BLaER1 treated with 17β-estradiol and CSF1 and Interleukin-3, amounts not matched to agents 10 nM and 100 nM (cell line): ENCODE measurements around the gene TDRD3.

ENCODE experiments used
- H3K27ac ChIP-seq, 11 experiments: shearing (Covaris generic); formaldehyde crosslinking; 2 replicates each; pipeline ENCODE4 v1.8.1; 2022
- H3K27me3 ChIP-seq, 11 experiments: shearing (Covaris generic); formaldehyde crosslinking; 2 replicates each; pipeline ENCODE4 v1.8.1; 2022
- H3K36me3 ChIP-seq, 11 experiments: shearing (Covaris generic); formaldehyde crosslinking; 2 replicates each; pipeline ENCODE4 v1.8.1; 2022
- H3K4me1 ChIP-seq, 10 experiments: shearing (Covaris generic); formaldehyde crosslinking; 2 replicates each; pipeline ENCODE4 v1.8.1; 2022
- H3K4me2 ChIP-seq, 11 experiments: shearing (Covaris generic); formaldehyde crosslinking; 2 replicates each; pipeline ENCODE4 v1.8.1; 2022
- H3K4me3 ChIP-seq, 10 experiments: shearing (Covaris generic); formaldehyde crosslinking; 2 replicates each; pipeline ENCODE4 v1.8.1; 2022
- H3K9ac ChIP-seq, 11 experiments: shearing (Covaris generic); formaldehyde crosslinking; 2 replicates each; pipeline ENCODE4 v1.8.1; 2022
- H3K9me3 ChIP-seq, 11 experiments: shearing (Covaris generic); formaldehyde crosslinking; replicated peaks in 1 of 11; 2 replicates each; pipeline ENCODE4 v1.8.1; 2022
- H4K20me1 ChIP-seq, 11 experiments: shearing (Covaris generic); formaldehyde crosslinking; 2 replicates each; pipeline ENCODE4 v1.8.1; 2022
- Cebpa-rat ChIP-seq, 11 experiments: shearing (Covaris generic); IDR thresholded peaks; 2 replicates each; pipeline ENCODE4 v1.8.1; 2022

TDRD3 gene

DNA sequence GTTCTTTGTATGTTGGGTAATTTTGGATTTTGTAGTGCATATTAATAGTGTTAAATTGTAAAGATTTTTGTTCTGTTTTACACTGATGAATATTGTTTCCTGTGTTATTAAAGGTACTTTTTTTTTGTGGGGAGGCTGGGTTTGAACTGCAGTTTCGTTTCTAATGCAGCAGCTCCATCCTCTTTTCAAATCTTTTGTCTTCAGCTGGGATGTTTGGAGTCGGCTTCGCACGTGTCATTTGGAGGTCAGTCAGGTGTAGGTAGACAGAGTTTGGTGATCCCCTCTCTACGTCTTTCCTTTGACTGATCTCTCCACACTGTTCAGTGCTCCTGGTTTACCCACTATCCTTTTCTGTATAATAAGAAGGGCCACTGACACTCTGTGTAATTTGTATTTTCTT lies 30.3 kb downstream of the TDRD3 start:
- Histone ChIP-seq H3K9ac (no peak overlapping the region), H3K4me1 (no peaks in the 10 kb centered on the region; a peak in 1 of 20 replicates), H3K9me3 (peaks cover 0 to 5% (median 0%) of the 10 kb centered on the region in 11 experiments; a peak in 2 of 22 replicates), H3K27me3 (no peaks in the 10 kb centered on the region), H3K36me3 (no peaks in the 10 kb centered on the region), H3K27ac (no peak overlapping the region), H4K20me1 (peaks cover 0 to 4% (median 0%) of the 10 kb centered on the region in 11 experiments; a peak in 1 of 22 replicates), H3K4me2 (no peak overlapping the region), H3K4me3 (no peak overlapping the region)
- no peak for TF ChIP-seq Cebpa-rat (IDR thresholded peaks at IDR 0.05)

DNA sequence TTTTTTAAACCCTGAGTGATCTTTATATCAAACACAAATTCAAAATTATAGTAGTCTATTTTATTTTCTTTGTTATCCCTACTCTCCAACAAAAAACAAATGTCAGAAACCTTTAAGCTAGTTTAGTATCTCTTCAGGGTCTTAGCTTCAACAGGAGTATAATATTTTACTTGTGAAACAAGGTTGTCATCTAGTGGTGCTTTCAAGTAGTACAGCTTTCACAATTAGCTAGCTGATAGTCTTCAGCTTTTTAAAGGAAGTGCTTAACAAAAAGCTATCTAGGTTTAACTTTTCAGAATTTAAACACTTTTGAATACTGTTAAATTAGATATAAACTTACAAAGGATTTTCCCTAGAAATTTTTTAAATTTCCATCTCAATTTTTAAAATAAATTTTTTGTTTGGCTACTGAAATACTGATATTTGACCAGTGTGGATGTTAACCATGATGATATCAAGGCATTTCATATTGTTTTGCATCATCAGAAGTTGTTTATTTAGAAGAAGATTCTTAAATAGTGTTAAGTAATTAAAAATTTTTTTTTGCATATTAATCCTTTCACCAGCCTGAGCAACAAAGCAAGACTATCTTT lies 34.2 kb downstream of the TDRD3 start:
- Histone ChIP-seq H3K9ac (no peak overlapping the region), H4K20me1 (peaks cover 0 to 4% (median 0%) of the 10 kb centered on the region in 11 experiments; a peak in 1 of 22 replicates), H3K27ac (no peak overlapping the region), H3K4me1 (no peaks in the 10 kb centered on the region; a peak in 1 of 20 replicates), H3K4me2 (no peak overlapping the region), H3K4me3 (no peak overlapping the region), H3K36me3 (no peaks in the 10 kb centered on the region; a peak in 1 of 22 replicates), H3K9me3 (peaks cover 9 to 13% (median 11%) of the 10 kb centered on the region in 11 experiments; a peak in 21 of 22 replicates), H3K27me3 (no peaks in the 10 kb centered on the region)
- no peak for TF ChIP-seq Cebpa-rat (IDR thresholded peaks at IDR 0.05)

DNA sequence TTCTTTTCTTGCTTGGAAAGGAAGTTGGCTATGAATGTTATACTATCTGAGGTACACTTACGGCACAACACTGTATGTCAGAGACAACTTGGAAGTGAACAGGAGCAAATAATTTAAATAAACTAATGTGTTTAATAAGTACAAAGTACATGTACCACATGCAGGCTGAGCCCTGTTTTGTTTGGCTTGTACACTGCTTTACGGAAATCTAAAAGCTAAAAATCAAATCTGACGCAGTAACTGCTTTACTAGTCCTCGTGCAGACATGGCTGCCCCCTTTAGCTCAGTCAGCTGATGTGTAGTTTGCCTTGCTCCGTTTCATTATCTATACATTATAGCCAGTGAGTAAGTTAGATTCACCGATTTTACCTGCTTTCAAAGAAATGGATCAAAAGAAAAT lies 36.5 kb downstream of the TDRD3 start:
- H3K27me3 ChIP-seq, result no peaks in the 10 kb centered on the region
- no peak for TF ChIP-seq Cebpa-rat (IDR thresholded peaks at IDR 0.05)
- no peak overlapping the region for H3K4me2 ChIP-seq

DNA sequence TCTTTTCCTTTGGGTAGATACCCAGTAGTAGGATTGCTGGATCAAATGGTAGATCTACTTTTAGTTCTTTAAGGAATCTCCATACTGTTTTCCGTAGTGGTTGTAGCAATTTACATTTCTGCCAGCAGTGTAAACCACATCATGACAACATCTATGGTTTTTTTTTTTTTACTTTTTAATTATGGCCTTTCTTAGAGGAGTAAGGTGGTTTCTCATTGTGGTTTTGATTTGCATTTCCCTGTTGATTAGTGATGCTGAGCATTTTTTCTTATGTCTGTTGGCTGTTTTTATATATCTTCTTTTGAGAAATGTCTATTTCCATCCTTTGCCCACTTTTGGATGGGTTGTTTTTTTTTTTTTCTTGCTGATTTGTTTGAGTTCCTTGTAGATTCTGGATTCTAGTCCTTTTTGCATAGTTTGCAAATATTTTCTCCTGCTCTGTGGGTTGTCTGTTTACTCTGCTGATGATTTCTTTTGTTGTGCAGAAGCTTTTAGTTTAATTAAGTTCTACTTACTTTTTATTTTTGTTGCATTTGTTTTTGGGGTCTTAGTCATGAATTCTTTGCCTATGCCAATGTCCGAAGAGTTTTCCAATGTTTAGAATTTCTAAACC lies 38.8 kb downstream of the TDRD3 start:
- no peaks in the 10 kb centered on the region for H3K4me1 ChIP-seq
- no peak overlapping the region for H3K4me3 ChIP-seq
- TF ChIP-seq Cebpa-rat (IDR thresholded peaks at IDR 0.05), result no peak
- no peaks in the 10 kb centered on the region for H4K20me1 ChIP-seq
- no peak overlapping the region for H3K27ac ChIP-seq
- H3K9me3 ChIP-seq, result peaks cover 14 to 24% (median 19%) of the 10 kb centered on the region in 11 experiments; a peak in 21 of 22 replicates
- H3K36me3 ChIP-seq, result no peaks in the 10 kb centered on the region; a peak in 3 of 22 replicates
- H3K9ac ChIP-seq, result no peak overlapping the region
- H3K4me2 ChIP-seq, result no peak overlapping the region
- H3K27me3 ChIP-seq, result no peaks in the 10 kb centered on the region

More for the DNA sequence above, 36.5 kb downstream of the TDRD3 start:
- Histone ChIP-seq H4K20me1 (peaks cover 0 to under 1% (median 0%) of the 10 kb centered on the region in 11 experiments; a peak in 1 of 22 replicates), H3K9me3 (peaks cover 14 to 24% (median 19%) of the 10 kb centered on the region in 11 experiments; a peak in 21 of 22 replicates), H3K4me3 (no peak overlapping the region), H3K9ac (no peak overlapping the region), H3K36me3 (no peaks in the 10 kb centered on the region; a peak in 1 of 22 replicates), H3K4me1 (no peaks in the 10 kb centered on the region), H3K27ac (no peak overlapping the region)

DNA sequence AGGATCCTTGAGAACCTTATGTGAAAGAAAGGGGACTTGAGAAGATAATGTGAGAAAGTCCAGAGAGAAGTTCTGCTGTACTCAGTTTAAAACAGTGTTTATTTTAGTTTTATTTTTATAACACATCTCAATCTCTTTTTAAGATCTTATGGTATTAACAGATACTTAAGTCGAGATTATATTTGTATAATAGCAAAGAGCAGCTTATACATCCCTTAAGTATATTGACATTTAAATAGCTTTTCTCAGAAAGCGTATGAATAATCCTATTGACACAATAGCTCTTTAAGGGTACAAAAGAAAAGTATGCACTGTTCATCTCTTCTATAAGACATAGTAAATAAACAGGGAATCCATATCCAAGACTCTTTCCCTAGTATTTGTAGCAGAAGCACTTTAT lies 42.2 kb downstream of the TDRD3 start:
- H3K4me1 ChIP-seq, result no peaks in the 10 kb centered on the region
- no peak overlapping the region for H3K9ac ChIP-seq
- no peak for TF ChIP-seq Cebpa-rat (IDR thresholded peaks at IDR 0.05)

DNA sequence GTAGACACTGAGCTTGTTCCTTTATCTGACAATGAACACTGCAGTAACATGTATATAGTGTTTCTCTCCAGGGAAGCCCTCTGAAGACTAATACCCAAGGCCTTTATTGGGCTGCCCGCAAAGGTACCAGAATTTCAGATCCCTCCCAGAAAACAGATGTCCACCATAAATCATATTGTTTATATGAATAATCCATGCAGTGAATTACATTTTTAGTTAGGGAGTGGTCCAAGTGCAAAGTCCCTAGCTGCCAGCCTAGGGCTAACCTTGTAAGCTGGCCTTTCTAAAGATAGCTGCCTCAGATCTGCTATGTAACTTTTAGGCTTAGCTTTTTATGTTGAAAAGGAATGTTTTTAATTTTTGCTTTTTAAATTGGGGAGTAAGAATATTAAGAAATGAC lies 44.7 kb downstream of the TDRD3 start:
- Histone ChIP-seq H3K9ac (no peak overlapping the region), H3K27ac (no peak overlapping the region), H4K20me1 (no peaks in the 10 kb centered on the region), H3K4me3 (no peak overlapping the region), H3K4me1 (no peaks in the 10 kb centered on the region), H3K4me2 (no peak overlapping the region), H3K36me3 (peaks cover 0 to 5% (median 0%) of the 10 kb centered on the region in 11 experiments; a peak in 2 of 22 replicates), H3K9me3 (peaks cover 0 to 6% (median 3%) of the 10 kb centered on the region in 11 experiments; a peak in 11 of 22 replicates), H3K27me3 (no peaks in the 10 kb centered on the region)
- TF ChIP-seq Cebpa-rat (IDR thresholded peaks at IDR 0.05), result no peak

More for the DNA sequence above, 42.2 kb downstream of the TDRD3 start:
- no peak overlapping the region for H3K4me3 ChIP-seq
- no peaks in the 10 kb centered on the region; a peak in 3 of 22 replicates for H3K36me3 ChIP-seq
- peaks cover 14 to 24% (median 19%) of the 10 kb centered on the region in 11 experiments; a peak in 21 of 22 replicates for H3K9me3 ChIP-seq
- H4K20me1 ChIP-seq, result no peaks in the 10 kb centered on the region
- no peaks in the 10 kb centered on the region for H3K27me3 ChIP-seq
- no peak overlapping the region for H3K27ac ChIP-seq
- no peak overlapping the region for H3K4me2 ChIP-seq

DNA sequence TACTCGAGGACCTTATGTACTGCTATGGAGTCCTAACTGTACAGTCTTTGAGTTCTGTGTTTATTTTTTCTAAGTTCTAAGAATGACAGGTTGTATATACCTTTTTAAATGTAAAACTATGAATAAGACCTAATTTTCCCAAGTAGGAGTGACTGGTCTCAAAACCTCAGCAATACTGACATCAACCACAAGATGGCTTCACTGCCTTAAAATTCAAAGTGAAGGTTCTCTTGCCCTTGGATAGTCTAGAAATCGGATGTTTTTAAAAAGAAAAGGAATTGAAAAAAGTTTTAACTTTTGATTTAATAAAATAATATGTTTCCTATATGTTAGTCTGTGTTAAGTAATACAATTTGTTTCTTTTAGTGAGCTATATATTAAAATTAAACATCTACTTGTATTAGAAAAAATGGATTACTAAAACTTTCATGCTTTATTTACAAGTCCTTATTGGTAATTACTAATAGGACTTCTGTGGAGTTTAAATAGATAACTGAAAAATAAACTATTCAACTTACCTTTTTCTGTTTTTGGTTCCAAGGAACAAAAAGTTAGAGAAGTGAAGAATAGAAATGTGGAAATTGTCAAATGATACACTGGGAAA lies 52.0 kb downstream of the TDRD3 start:
- no peak overlapping the region for H3K27ac ChIP-seq
- H3K9me3 ChIP-seq, result no peaks in the 10 kb centered on the region
- no peak for TF ChIP-seq Cebpa-rat (IDR thresholded peaks at IDR 0.05)
- no peaks in the 10 kb centered on the region for H3K27me3 ChIP-seq
- no peak overlapping the region for H3K9ac ChIP-seq
- 0 out of 22 replicates have a peak, but pooled peaks cover 0 to 5% (median 0%) of the 10 kb centered on the region in 11 experiments for H3K36me3 ChIP-seq
- no peak overlapping the region for H3K4me2 ChIP-seq
- H3K4me1 ChIP-seq, result no peaks in the 10 kb centered on the region
- no peak overlapping the region for H3K4me3 ChIP-seq
- no peaks in the 10 kb centered on the region for H4K20me1 ChIP-seq

DNA sequence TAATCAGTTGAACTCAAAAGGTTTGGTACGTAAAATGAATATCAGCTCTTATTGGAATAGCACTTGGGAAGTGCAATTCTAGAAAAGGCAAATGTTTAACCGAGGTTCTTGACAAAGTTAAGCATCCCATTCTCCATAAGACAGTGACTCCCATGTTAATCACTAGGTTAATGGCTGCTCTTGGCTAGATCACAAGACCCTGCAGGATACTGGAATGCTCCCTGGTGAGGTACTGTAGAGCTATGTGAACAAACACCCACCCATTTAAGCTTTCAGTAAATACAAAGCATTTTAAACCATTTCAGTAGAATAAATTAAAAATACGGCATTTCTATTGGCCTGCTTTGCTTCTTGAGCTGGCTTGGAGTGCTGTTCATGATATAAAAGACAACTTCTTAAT lies 56.5 kb downstream of the TDRD3 start:
- H3K4me2 ChIP-seq, result no peak overlapping the region
- no peak for TF ChIP-seq Cebpa-rat (IDR thresholded peaks at IDR 0.05)
- no peak overlapping the region for H3K9ac ChIP-seq
- no peaks in the 10 kb centered on the region for H3K4me1 ChIP-seq
- H3K27ac ChIP-seq, result no peak overlapping the region
- no peaks in the 10 kb centered on the region for H3K27me3 ChIP-seq
- no peaks in the 10 kb centered on the region for H3K9me3 ChIP-seq
- no peaks in the 10 kb centered on the region for H4K20me1 ChIP-seq
- peaks cover 0 to 4% (median 0%) of the 10 kb centered on the region in 11 experiments; a peak in 2 of 22 replicates for H3K36me3 ChIP-seq
- H3K4me3 ChIP-seq, result no peak overlapping the region

DNA sequence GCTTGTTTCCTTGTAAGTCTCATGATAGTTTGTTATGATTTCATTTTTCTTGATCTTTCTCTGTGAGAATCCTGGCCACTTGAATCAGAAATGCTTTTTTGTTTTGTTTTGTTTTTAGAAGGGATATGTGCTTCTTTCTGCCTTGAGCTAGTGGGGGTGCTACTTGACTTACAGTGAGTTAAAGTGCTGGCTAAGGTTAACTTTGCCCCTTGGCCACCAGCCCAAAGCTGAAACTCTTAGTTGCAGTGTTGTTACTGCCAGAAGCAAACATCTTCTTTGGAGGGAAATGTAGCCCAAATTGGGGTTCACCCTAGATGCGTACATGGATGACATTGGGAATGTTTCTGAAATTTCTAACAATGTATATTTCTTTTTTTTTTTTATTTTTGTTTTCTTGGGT lies 57.4 kb downstream of the TDRD3 start:
- no peak for TF ChIP-seq Cebpa-rat (IDR thresholded peaks at IDR 0.05)
- Histone ChIP-seq H3K9me3 (no peaks in the 10 kb centered on the region), H3K36me3 (peaks cover 0 to 4% (median 0%) of the 10 kb centered on the region in 11 experiments; a peak in 2 of 22 replicates)

More for the DNA sequence above, 57.4 kb downstream of the TDRD3 start:
- no peak overlapping the region for H3K9ac ChIP-seq
- H4K20me1 ChIP-seq, result no peaks in the 10 kb centered on the region
- H3K27me3 ChIP-seq, result no peaks in the 10 kb centered on the region
- H3K4me3 ChIP-seq, result no peak overlapping the region
- no peaks in the 10 kb centered on the region for H3K4me1 ChIP-seq
- H3K27ac ChIP-seq, result no peak overlapping the region
- no peak overlapping the region for H3K4me2 ChIP-seq
